Subcutaneous adipose tissue (tissue), 4 donors: ENCODE results near the gene BOLL. TPM values are rescaled to one million over a fixed set of nuclear protein-coding genes. Genes with fewer than 3 reads are reported as not detected.

ENCODE experiments used
- CTCF ChIP-seq: fragments of 450-650 bp; IDR thresholded peaks from one replicate; pipeline ENCODE4 v1.5.1; 2016; ENCODE audit warnings: low read depth, mild to moderate bottlenecking, control low read depth, antibody characterized with exemption, moderate library complexity
- total RNA-seq, 4 donors: library from RNA; depleted of rRNA; stranded (reverse); fragments of >200 nt; gene quantifications; one replicate each; pipeline ENCODE4 v1.1.0, GENCODE V29; 2016

BOLL gene
- total RNA-seq, 4 donors from 2014 or later, result not detected

- TF ChIP-seq CTCF, result no peak
Observed at GRCh38 chr2:197708331-197708730, 76.8 kb downstream of the BOLL start.

- TF ChIP-seq CTCF, result no peak
Observed at GRCh38 chr2:197707316-197708213, 77.6 kb downstream of the BOLL start.

GRCh38 chr2:197706839-197707207 lies 78.3 kb downstream of the BOLL start:
- TF ChIP-seq CTCF, result no peak

- TF ChIP-seq CTCF, result no peak
Observed at GRCh38 chr2:197705912-197706838, 78.9 kb downstream of the BOLL start.

- TF ChIP-seq CTCF, result no peak
Observed at GRCh38 chr2:197705121-197705911, 79.8 kb downstream of the BOLL start, which contains the start of gene MARS2. Gene MARS2 (plus strand): TSS chr2:197705369. CDS start chr2:197705406, 37 bp downstream.

GRCh38 chr2:197704434-197705120 lies 80.5 kb downstream of the BOLL start:
- TF ChIP-seq CTCF, result no peak
